Ovary (tissue), 3 donors: ENCODE measurements around the gene CCDC178.

ENCODE experiments used
- POLR2A ChIP-seq: fragments of 450-650 bp; IDR thresholded peaks from one replicate; pipeline ENCODE4 v1.6.1; 2017; ENCODE audit warnings: antibody characterized with exemption, mild to moderate bottlenecking, moderate library complexity
- TF ChIP-seq, protein P1 (sequence below), 3 donors: fragments of 450-650 bp in 2 of 3; fragments of 200-600 bp in 1 of 3; IDR thresholded peaks; one replicate each; pipeline versions ENCODE4 v1.5.1 to v1.8.0; 2016 to 2022; ENCODE audit warnings: antibody characterized with exemption in 3 of 3, mild to moderate bottlenecking in 1 of 3
- donor health status: DM: no; HTN: no; CAD: no.

DNA sequence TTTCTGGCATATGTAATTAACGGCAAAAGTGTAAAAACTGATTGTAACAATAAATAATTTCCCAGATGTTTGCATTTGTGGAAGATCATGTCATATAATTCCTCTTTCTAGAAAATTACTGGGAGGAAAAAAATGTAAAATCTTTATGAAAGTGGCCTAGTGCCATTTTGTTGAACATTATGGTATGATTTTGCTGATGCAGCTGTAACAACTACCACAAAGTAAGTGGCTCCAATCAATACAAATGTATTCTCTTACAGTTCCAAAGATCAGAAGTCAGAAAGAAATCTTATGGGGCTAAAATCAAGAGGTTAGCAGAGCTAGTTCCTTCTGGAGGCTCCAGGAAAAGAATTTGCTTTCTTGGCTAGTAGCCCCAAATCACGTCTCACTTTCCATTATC lies 281.4 kb downstream of the CCDC178 start:
- TF ChIP-seq POLR2A = no peak
- TF ChIP-seq, protein P1, sequence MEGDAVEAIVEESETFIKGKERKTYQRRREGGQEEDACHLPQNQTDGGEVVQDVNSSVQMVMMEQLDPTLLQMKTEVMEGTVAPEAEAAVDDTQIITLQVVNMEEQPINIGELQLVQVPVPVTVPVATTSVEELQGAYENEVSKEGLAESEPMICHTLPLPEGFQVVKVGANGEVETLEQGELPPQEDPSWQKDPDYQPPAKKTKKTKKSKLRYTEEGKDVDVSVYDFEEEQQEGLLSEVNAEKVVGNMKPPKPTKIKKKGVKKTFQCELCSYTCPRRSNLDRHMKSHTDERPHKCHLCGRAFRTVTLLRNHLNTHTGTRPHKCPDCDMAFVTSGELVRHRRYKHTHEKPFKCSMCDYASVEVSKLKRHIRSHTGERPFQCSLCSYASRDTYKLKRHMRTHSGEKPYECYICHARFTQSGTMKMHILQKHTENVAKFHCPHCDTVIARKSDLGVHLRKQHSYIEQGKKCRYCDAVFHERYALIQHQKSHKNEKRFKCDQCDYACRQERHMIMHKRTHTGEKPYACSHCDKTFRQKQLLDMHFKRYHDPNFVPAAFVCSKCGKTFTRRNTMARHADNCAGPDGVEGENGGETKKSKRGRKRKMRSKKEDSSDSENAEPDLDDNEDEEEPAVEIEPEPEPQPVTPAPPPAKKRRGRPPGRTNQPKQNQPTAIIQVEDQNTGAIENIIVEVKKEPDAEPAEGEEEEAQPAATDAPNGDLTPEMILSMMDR (IDR thresholded peaks at IDR 0.05) = no peak
